Heart left ventricle (tissue), 16 donors: ENCODE measurements around the gene AP2A1. TPM values are rescaled to one million over a fixed set of nuclear protein-coding genes. Genes with fewer than 3 reads are reported as not detected.
A peak's percentile ranks its signal among the peaks of the same experiment; 100 is the strongest.

Source experiments
- ATAC-seq, 4 donors: fragments of 200-7000 bp; cut with Tn5 transposase; one replicate each; pipeline ENCODE4 v1.9.1; 2020 to 2022; ENCODE audit warnings: moderate library complexity in 4 of 4, mild to moderate bottlenecking in 3 of 4, moderate number of reproducible peaks in 1 of 4
- DNase-seq, 5 donors: peaks; one replicate each; pipeline ENCODE4 v3.0.0-alpha.2; 2020
- H3K27ac ChIP-seq, 12 donors: fragments of 200-600 bp; sonication (generic) in 4 of 12; one replicate each; pipeline versions ENCODE4 v1.5.0 to v1.8.0; 2016 to 2022; ENCODE audit warnings: mild to moderate bottlenecking in 2 of 12
- H3K27me3 ChIP-seq, 9 donors: fragments of 200-600 bp; sonication (generic) in 2 of 9; one replicate each; pipeline versions ENCODE4 v1.5.1 to v1.8.0; 2016 to 2022; ENCODE audit warnings: mild to moderate bottlenecking in 3 of 9
- H3K36me3 ChIP-seq, 9 donors: fragments of 200-600 bp; sonication (generic) in 2 of 9; one replicate each; pipeline versions ENCODE4 v1.5.0 to v1.8.0; 2018 to 2022; ENCODE audit warnings: mild to moderate bottlenecking in 2 of 9
- H3K4me1 ChIP-seq, 12 donors: fragments of 200-600 bp; sonication (generic) in 4 of 12; one replicate each; pipeline versions ENCODE4 v1.5.0 to v1.8.0; 2016 to 2022; ENCODE audit warnings: mild to moderate bottlenecking in 3 of 12
- H3K4me3 ChIP-seq, 12 donors: fragments of 200-600 bp; sonication (generic) in 4 of 12; one replicate each; pipeline versions ENCODE4 v1.5.0 to v1.8.0; 2017 to 2022; ENCODE audit warnings: mild to moderate bottlenecking in 9 of 12, moderate library complexity in 4 of 12
- H3K9me3 ChIP-seq, 12 donors: fragments of 200-600 bp; sonication (generic) in 4 of 12; one replicate each; pipeline versions ENCODE4 v1.5.0 to v1.8.0; 2016 to 2022; ENCODE audit warnings: mild to moderate bottlenecking in 1 of 12
- CTCF ChIP-seq, 12 donors: fragments of 200-600 bp; sonication (generic) in 4 of 12; IDR thresholded peaks; one replicate each; pipeline versions ENCODE4 v1.5.0 to v1.8.0; 2018 to 2022; ENCODE audit warnings: antibody characterized with exemption in 12 of 12, mild to moderate bottlenecking in 5 of 12
- POLR2A ChIP-seq, 2 donors: fragments of 450-650 bp; IDR thresholded peaks; one replicate each; pipeline ENCODE4 v1.6.1; 2017; ENCODE audit warnings: antibody characterized with exemption in 2 of 2, mild to moderate bottlenecking in 2 of 2, moderate library complexity in 2 of 2
- WGBS, 4 donors: extraction: QIAGEN DNeasy Blood & Tissue Kit in 2 of 4; methylation state at CpG; one replicate each; pipeline versions ENCODE4 v1.1.5 to v1.1.7; 2013 to 2018; 5-methylcytosine and 5-hydroxymethylcytosine counted together
- intact Hi-C, 10 donors: fragments of 100-400 bp; cut with DNase I; formaldehyde crosslinking; loops; one replicate each; pipeline versions ENCODE4 v1.11.1 to v1.14.2; 2022
- polyA plus RNA-seq, 2 donors: library from polyadenylated mRNA; stranded (reverse); fragments of 200-250 nt; gene quantifications; one replicate each; pipeline ENCODE4 v1.2.3, GENCODE V29; 2013
- total RNA-seq, 9 donors: library from RNA; depleted of rRNA in 2 of 9; stranded (reverse); fragments of >200 nt in 2 of 9; fragmentation: NEBNext Ultra II Directional in 3 of 9; extraction: Animal tissue kit (Norgen Biotek cat#: 25700) in 3 of 9; gene quantifications; one replicate each; pipeline versions ENCODE4 v1.1.0 to v1.2.4, GENCODE V29; 2016 to 2023
- donor health status: ischemic (EF 13 %, LVEDD 7.1; RV severe dilation, severe dysfunction).
- donor health status: healthy with polysubstance abuse.
- donor health status: DM: no; HTN: yes; CAD: no.
- donor health status: DM: no; HTN: no; CAD: no.
- donor health status: ischemic (EF 25% LVEDD 6.9; RV normal size, moderate dysfunction).
- donor health status: ischemic (EF 25% LVEDD 5.7; RV mildly dilated, moderate dysfunction).
- donor health status: healthy.
- donor health status: DM: yes; HTN: yes; CAD: no.
- donor health status: ischemic (EF 35%, LVEDD 5.7; RV mildly dilated, moderate dysfunction).
- donor health status: nonischemic (EF 11% LVEDD 7.7; RV severe dilation, severe dysfunction).
- donor health status: DM: yes; HTN: yes; CAD: no.
- donor health status: PGD.
- donor health status: ischemic (EF 29% LVEDD 5.4; RV normal size, mild dysfunction).
- donor health status: nonischemic (EF 23%, LVEDD 6.1; RV moderate dilation, normal function).

Gene AP2A1
- total and polyA plus RNA-seq, 11 donors, result 33.4 to 152 (median 70.5) TPM

GRCh38 chr19:49791776-49792445, 25.1 kb downstream of the AP2A1 start:
- ATAC-seq (no peak), DNase-seq (no peak)
- 94 to 97% (median 95%) methylated on average over 9 to 26 of the region's 26 CpGs for WGBS, 4 donors
- no peaks in the 10 kb centered on the region for H3K27me3 ChIP-seq
- peaks cover 0 to 12% (median 2%) of the 10 kb centered on the region in 12 donors for H3K4me1 ChIP-seq
- H3K27ac ChIP-seq, result peak overlapping the region in 1 of 12 donors; percentile 19
- no peak for TF ChIP-seq POLR2A (IDR thresholded peaks at IDR 0.05)
- no peak for TF ChIP-seq CTCF (IDR thresholded peaks at IDR 0.05)
- intact Hi-C loops, result no loop called here
- no peaks in the 10 kb centered on the region for H3K9me3 ChIP-seq
- no peak overlapping the region for H3K4me3 ChIP-seq
- peaks cover 5 to 94% (median 66%) of the 10 kb centered on the region in 9 donors for H3K36me3 ChIP-seq

- Histone ChIP-seq H3K4me3 (no peak overlapping the region), H3K9me3 (no peaks in the 10 kb centered on the region), H3K27me3 (no peaks in the 10 kb centered on the region), H3K27ac (no peak overlapping the region), H3K4me1 (peaks cover 0 to 12% (median 2%) of the 10 kb centered on the region in 12 donors), H3K36me3 (peaks cover 5 to 94% (median 77%) of the 10 kb centered on the region in 9 donors)
- 89 to 94% (median 94%) methylated on average over 19 to 22 of the region's 22 CpGs for WGBS, 4 donors
- ATAC-seq (no peak), DNase-seq (no peak)
- TF ChIP-seq POLR2A (IDR thresholded peaks at IDR 0.05) (no peak), CTCF (IDR thresholded peaks at IDR 0.05) (no peak)
- intact Hi-C loops, result no loop called here
These were observed 26.2 kb downstream of the AP2A1 start for GRCh38 chr19:49792829-49793560.

- 92 to 96% (median 94%) methylated on average over 6 of the region's 6 CpGs for WGBS, 4 donors
- TF ChIP-seq POLR2A (IDR thresholded peaks at IDR 0.05) (no peak), CTCF (IDR thresholded peaks at IDR 0.05) (no peak)
- Histone ChIP-seq H3K4me3 (no peak overlapping the region), H3K4me1 (peaks cover 0 to 12% (median 2%) of the 10 kb centered on the region in 12 donors), H3K9me3 (no peaks in the 10 kb centered on the region), H3K36me3 (peaks cover 5 to 94% (median 80%) of the 10 kb centered on the region in 9 donors), H3K27ac (no peak overlapping the region), H3K27me3 (no peaks in the 10 kb centered on the region)
- ATAC-seq (no peak), DNase-seq (no peak)
- intact Hi-C loops, result no loop called here
These were observed 26.7 kb downstream of the AP2A1 start for GRCh38 chr19:49793561-49793840.

- H3K4me1 ChIP-seq, result peaks cover 0 to 9% (median 2%) of the 10 kb centered on the region in 12 donors
- H3K4me3 ChIP-seq, result no peak overlapping the region
- 92 to 98% (median 95%) methylated on average over 15 to 20 of the region's 20 CpGs for WGBS, 4 donors
- no peak overlapping the region for H3K27ac ChIP-seq
- ATAC-seq (no peak), DNase-seq (no peak)
- TF ChIP-seq CTCF (IDR thresholded peaks at IDR 0.05) (no peak), POLR2A (IDR thresholded peaks at IDR 0.05) (no peak)
- H3K9me3 ChIP-seq, result no peaks in the 10 kb centered on the region
- H3K27me3 ChIP-seq, result no peaks in the 10 kb centered on the region
- peaks cover 5 to 98% (median 92%) of the 10 kb centered on the region in 9 donors for H3K36me3 ChIP-seq
- intact Hi-C loops, result no loop called here
These were observed 28.8 kb downstream of the AP2A1 start for GRCh38 chr19:49795615-49796014.
